GM19468 (cell line): ENCODE data around the gene SNAP29.
"Not testable (repeated sequence)": the region's sequence is repeated elsewhere in the genome, so short reads cannot be mapped to it uniquely, and the experiment has no call there.

Experiments
- ATAC-seq: cut with Tn5 transposase; IDR thresholded peaks from one replicate; pipeline ENCODE4 v1.9.1; 2021; ENCODE audit warnings: mild to moderate bottlenecking, moderate library complexity, moderate number of reproducible peaks; ENCODE audit not compliant: unreplicated experiment; ENCODE audit errors: extremely low read depth

SNAP29 gene

DNA sequence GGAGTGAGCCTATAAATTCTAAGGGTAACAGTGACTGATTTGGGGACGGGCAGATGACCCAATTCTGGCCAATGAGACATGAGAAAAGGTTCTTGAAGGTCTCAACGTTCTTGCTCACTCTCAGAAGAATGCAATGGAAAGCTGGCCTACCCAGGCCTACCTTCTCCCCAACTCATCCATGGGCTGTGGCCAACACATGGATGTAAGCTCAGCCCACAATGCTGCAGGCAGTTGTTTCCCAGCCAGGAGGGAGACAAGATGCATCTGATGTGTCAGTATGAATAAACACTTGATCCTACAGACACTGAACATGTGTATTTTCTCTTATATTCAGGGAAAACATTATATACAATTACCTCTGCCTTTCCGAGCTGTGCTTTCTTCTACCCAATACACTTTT is 24.6 kb upstream of the SNAP29 start:
- no peak for ATAC-seq

DNA sequence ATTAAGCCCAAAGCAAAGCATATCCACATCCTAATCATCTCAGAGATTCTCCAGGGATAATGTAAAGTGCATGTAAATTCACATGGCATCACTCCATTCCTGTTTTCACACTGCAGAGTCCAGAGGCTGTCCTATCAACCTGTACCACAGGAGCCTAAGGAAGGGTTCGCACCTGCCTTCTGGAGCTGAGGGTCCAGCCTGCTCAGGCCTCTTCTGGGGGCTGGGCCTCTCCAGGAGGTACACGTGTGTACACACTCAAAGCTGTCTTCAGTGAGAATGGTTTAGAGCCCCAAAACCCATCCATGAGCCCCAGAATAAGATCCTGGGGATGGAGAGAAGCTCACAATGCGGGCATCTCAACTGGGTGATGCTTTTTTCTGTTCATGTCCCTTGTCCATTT is 24.1 kb upstream of the SNAP29 start:
- no peak for ATAC-seq

DNA sequence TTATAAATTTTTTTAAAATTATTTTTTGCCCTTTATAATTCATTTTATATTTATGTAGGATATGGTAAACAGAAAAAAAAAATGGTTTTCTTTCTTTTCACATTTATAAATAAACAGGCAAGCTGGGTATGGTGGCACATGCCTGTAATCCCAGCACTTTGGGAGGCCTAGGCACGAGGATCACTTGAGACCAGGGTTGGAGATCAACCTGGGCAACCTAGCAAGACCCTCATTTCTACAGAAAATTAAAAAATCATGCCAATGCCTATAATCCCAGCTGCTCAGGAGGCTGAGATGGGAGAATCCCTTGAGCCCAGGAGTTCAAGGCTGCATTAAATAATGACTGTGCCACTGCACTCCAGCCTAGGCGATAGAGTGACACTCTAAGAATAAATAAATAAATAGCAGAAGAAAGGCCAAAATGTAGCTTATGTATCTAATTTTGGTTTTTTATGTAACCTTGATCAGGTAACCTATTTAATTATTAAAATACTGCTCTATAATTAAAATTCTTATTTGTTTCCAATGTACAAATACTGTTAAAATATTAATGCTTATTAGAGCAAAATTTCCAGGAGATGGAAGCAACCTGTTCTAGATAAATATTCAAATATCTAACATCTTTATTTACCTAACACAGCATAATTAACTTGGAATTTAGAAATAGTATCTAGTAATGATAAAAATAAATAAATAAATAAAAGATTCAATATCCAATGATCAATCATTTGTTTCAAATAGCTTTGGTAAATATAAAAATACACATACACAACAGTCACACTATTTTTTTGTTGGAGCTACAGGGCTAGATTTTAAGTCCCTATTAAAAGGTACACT is 21.6 kb upstream of the SNAP29 start:
- ATAC-seq, result no peak

DNA sequence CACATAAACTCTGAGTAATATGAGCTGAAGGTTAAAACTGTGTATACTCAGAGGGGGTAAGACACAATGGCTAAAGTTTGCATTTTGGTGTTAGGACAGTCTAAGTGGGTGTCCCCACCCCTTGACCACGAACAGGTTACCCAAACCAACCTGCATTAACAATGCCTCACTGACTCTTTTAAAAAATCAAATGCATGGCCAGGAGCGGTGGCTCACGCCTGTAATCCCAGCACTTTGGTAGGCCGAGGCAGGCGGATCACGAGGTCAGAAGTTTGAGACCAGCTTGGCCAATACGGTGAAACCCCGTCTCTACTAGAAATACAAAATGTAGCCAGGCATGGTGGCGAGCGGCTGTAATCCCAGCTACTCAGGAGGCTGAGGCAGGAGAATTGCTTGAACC is 19.5 kb upstream of the SNAP29 start:
- ATAC-seq, result not testable (repeated sequence)

DNA sequence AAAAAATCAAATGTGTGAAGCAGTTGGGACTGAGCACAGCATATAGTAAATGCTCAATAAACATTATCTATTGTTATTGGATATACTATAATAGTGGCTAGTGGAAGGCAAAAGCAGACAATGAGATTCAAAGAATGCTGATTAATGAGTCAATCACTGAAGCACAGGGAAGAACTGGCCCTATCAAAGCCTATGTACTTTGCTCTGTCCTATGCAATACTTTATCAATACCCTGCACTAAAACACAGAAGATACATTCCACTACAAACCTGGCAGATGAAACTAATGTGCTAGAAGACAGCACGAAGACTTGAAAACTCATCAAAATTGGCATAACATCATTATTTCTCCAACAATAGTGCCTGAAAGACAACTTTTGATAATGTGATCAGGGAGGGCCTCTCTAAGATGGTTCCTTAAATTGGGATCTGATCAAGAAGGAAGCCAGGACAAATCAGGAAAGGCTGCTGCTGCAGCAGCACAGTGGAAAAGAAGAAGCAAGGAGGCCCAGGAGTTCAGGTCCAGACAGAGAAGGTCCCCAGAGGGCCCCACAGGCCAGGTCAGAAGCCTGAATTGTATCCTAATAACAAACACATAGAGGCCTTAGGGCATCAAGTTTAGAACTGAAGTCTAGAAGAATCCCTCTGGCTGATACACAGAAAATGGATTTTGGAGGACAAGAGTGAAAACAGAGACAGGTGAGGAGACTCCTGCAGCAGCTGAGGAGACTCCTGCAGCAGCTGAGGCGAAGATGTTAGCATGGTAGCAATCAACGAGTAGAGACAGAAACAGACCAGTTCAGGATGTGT is 18.8 kb upstream of the SNAP29 start:
- ATAC-seq, result no peak

DNA sequence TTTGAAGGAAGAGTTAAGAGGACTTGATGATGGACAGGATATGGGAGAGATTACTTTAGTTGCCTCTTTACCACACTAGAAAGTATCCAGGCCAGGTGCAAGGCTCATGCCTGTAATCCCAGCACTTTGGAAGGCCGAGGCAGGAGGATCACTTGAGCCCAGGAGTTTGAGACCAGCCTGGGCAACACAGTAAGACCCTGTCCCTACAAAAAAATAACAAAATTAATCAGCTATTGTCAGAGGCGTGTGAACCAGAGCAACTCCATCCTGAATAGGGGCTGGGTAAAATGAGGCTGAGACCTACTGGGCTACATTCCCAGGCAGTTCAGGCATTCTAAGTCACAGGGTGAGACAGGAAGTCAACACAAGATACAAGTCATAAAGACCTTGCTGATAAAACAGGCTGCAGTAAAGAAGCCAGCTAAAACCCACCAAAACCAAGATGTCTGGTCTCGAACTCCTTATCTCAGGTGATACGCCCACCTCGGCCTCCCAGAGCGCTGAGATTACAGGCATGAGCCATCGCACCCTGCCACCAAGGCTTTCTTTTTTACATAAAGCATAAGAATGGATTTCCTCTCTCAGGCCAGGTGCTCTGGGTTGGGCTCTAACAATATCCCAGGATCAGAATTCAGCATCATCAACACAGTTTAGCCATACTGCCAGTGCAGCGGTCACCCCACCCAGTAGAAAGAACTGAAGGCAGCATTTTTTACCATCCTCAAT is 18.0 kb upstream of the SNAP29 start:
- ATAC-seq, result no peak

DNA sequence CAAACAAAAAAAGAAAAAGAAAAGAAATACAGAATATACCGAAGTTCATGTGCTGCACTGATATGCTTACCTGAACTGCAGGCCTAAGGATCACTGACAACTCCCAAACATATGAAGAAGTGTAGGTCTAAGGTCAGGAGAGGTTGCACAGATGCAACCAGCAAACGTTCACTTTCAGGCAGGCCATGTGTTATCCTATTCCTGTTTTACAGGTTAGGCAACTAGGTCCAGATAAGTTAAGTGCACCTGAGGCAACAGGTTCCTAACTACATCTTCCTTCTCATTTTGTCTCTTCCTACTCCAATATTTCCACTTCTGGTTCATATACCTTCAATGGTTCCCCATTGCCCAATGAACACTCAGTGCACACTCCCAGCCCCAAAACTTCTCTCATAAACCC is 15.3 kb upstream of the SNAP29 start:
- no peak for ATAC-seq

DNA sequence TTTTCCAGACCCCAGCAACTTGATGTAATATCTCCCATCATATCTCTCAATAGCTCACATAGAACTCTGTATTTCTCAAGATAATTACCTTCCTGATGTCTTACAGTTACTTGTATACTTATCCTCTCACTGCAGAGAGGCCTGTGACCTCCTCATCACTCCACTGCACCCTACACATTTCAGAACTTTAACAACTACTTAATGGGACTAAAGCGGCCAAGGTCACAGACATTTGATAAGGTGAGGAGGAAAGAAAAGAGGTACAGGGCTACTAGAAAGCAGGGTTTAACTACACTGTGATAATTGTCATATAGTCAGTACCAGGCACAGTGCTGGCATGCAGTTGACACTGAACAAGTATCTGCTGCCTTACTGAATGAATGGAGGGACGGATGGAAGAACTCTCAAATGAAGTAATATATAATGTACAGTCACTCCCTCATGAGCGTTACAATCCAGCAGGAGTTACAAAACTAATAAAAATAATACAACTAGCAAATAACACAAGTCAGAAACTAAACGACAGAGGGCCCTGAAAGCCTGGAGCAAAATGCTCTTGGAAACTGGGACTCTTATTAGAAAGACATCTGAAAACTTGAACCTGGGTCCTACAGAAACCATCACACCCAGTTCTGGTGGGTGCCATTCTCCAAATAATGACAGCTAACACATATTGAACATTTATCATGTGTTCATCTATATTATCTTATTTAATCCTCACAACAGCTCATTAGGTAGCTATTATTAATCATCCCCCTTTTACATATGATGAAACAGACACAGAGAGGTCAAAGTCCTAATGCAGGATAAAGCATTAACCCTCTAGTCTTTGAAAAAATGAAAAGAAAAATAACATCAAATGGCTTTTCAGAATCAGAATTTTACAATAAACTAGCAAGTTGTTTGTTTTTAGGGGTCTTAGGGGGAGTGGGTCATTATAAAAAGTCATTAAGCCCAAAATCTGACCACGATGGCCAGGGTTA is 14.5 kb upstream of the SNAP29 start:
- no peak for ATAC-seq

DNA sequence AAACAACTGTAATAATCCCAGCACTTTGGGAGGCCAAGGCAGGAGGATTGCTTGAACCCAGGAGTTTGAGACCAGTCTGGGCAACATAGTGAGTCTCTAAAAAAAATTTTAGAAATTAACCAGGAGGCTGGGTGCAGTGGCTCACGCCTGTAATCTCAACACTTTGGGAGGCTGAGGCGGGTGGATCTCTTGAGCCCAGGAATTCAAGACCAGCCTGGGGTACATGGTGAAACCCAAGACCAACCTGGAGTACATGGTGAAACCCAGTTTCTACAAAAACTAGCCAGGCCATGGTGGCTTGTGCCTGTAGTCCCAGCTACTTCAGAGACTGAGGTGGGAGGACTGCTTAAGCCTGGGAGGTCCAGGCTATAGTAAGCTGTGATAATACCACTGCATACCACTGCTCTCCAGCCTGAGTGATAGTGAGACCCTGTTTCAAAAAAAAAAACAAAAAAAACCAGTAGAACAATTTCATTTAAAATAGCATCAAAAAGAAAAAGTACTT is 11.4 kb upstream of the SNAP29 start:
- ATAC-seq, result no peak

DNA sequence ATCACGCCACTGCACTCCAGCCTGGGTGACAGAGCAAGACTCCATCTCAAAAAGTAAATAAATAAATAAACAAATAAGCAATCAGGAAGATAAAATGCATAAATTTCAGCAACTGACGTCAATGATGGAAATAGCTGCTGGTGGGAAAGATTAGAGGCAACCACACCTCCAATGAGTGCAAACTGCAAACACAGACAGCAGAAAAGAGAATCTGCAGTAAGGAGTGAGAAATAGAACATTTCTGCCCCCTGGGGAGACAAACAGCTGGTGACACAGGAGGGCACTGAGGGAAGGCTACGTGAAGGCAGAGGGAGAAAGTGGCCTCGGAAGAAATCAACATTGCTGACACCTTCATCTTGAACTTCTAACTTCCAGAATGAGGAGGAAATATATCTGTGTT is 6.7 kb upstream of the SNAP29 start:
- ATAC-seq, result no peak

DNA sequence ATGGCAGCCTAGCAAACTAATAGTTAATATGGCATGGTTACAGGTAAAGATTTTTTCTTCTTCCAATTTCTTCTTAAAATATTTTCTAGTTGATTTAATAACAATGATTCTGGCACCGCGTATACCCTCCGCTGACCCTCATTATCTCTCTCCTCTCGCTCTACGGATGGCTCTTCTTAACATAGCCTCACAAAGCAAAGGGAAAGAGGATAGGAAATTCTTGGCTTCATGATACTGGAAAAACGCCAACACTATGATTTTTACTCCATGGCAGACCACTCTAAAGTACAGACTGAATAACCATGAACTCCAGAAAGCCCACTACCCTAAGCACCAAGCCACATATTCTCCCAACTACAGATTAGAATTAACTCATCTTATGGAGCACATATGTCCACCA is 6.3 kb upstream of the SNAP29 start:
- no peak for ATAC-seq

DNA sequence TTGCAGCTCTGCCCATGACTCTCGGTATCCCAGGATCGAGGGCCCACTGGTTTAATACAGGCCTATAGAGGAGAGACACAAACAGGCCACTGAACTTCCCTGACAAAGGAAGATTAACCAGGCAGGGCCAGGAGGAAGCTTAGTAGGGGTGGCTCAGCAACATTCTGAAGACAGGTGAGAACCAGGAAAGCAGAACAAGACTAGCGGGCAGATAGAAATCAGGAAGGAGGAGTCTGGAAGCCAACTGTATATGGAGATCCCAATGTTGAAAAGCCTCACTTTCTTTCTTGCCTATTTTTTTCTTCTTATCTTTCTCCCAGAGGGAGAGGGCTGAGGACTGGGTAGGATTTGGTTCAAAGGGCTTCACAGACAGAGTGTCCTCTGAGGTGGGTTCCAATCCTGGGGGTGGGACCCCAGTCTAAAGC is 5.6 kb upstream of the SNAP29 start:
- no peak for ATAC-seq

DNA sequence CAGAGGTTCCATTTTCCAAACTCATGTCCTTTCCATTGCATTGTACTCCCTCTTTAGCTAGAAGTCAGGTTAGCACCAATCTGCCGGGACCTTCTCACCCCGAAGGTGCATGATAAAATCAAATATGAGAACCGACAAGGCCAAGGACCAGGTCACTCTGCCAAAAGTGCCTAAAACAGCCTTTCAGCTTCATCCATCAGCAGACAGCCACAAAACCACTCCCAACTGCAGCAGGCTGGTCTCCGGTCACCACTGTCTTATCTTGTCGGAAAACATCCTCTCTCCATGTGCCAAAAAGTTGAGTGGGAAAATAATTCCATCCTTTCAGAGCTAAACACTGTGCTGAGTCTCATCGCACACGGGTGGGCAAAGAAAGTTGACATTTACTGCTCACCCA is 1.6 kb upstream of the SNAP29 start:
- ATAC-seq, result no peak

DNA sequence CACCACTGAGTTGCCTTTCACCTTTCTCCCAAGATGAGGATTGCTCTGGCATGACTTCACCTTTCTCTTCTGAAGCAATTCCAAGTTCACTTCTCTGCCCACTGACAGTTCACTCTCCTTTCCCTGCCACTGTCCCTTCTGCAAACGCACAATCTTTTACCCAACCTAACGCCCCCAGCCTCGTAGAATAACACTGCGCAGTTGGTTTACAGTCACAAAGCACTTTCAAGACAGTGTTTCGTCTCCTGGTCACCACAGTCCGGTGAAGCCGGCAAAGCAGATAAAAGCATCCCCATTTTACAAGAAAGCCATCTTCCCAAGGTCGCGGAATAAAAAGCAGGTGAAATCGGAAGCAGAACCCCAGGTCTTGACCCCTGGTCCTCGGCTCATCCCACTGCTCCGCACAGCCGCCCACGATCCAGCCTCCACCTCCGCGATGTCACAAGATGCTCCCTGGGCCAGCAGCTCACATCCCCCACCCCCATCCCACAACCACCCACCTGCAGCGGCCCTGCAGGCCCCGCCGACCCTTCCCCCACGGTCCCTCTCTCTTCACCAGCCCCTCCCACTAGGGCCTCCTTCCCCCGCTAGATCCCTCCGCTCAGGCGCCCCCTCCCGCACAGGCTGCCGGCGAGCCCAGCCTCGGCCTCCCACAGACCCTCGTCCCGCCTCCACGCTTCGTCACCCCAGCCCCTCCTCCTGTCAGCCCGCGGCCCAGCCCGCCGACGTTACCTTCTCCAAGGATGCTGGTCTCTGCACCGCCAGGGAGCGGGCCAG is 781 bp upstream of the SNAP29 start:
- peak; percentile 28 for ATAC-seq

DNA sequence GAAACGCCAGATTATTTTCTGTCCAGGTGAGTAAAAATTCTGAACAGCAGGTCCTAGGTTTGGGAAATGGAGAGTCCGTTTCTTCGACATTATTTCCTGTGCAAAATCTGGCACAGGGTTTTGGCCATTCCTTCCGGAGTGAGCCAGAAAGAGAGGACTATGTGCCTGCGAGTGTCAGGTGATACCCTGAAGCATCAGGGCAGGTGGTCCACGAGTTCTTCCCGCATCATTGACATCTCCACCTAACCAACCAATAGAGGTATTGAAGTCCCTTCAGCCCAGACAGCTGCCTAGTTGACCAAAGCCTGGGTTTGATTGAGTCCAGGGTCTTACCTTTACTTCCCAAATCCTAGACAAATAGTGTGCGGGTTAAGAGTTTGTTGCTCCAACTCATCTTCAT is 808 bp downstream of the SNAP29 start:
- ATAC-seq, result no peak

DNA sequence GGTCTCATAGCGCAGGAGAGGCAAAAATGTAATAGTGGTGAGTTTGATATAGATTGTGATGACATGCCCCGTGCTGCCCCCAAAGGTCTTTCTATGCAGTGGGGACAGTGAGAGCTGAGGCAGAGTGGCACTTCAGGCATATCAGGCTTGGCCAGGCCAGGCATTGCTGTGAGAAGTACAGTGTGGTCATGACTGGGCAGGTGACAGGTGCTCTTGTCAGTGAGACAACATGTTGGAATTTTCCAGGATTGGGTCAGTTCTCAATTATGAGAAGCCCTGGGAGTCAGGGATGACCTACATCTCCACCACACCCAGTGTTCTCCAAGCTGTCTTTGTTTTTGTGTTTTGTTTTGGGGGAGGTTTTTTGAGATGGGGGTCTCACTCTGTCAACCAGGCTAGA is 3.7 kb downstream of the SNAP29 start:
- ATAC-seq, result no peak

DNA sequence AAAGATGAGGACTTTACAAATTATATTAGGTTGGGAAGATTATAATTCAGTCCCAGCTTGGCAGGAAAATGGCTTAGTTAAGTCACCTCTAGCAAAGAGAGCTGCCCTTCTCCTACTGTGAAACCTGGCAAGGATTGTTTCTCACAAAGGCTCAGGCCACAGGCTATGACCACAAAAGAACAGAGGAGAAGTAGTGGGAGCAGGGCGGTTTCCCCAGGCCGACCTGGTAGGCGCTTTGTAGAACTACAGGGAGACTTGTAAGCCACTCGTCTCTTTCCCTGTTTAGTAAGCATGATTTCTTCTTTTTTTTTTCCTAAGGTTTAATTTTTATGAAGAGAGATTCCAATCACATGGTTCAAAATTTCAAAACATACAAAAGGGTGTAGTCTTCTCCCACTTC is 4.6 kb downstream of the SNAP29 start:
- ATAC-seq, result no peak

DNA sequence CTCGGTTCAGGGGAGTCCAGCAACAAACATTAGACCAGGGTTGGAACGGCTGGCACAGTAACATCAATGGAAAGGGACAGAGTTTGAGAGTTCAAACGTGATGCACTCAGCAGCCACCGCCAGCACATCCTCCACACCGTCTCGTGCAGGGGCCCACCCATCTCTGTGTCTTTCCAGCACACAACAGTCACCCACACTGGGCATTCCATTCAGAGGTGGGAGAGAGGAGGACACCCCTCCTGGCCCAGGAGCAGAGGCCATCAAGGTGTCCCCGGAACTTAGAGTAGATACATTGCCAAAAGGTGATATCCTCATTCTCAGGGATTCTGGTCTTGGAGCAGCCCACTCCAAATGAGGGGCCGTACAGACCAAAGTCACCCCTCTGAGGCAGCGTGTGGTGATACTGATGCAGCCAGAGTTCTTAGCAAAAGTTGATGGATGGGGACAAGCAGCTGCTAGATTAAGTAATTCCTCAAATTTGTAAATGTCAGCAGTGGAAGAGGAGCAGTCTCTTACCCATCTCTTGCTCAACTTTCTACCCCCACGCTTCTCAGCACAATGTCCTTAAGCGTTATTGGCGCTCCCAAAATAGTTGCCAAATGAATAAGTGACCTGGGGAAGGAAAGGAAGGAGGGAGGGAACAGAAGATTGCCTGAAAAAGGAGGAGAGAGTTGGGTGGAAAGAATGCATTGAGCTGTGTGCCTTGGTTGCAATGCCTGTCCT is 5.5 kb downstream of the SNAP29 start:
- no peak for ATAC-seq
